ENCODE measurements around the gene RBKS. TPM values are rescaled to one million over a fixed set of nuclear protein-coding genes. Genes with fewer than 3 reads are reported as not detected.

RBKS gene
- total and polyA plus RNA-seq, 8 donors = 1.5 to 3.9 (median 2.4) TPM

DNA sequence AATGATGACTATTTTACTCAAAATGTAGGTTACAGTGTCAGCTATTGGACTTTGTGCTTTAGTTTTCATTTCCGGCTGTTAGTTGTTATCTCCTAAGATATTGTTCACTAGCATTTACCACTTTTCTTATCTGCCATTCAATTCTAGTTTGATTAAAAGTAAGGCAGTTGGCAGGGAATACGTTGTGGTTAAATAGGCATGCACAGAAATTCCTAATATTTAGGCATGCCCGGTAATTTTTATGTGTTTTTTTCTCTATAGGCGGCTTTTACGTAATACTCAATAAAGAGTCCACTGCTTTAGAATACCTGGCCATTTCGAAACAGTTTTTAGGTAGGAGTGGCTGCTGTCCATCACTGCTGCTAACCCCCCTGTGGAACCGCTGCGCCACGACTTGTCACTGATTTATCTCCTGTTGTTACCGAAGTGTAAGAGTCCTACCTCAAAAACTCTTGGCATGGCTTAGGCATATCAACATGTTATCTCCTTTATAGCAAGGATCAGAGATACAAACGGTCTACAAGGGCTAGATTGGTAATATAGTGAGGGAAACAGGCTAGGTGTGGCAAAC, 39.8 kb upstream of the RBKS start:
- intact Hi-C loops (cut with DNase I) = no loop called here
- 29 to 31% methylated on average over 11 of the region's 11 CpGs for WGBS, 2 donors
- no peaks in the 10 kb centered on the region for H3K27me3 ChIP-seq
- H3K4me3 ChIP-seq = no peak overlapping the region
- FAIRE-seq (no peak), DNase-seq (no peak), ATAC-seq (peak in 3 of 4 donors; percentile 62 to 72 (median 65))
- no peaks in the 10 kb centered on the region for H3K36me3 ChIP-seq
- no peaks in the 10 kb centered on the region for H3K9me3 ChIP-seq
- TF ChIP-seq, protein P1, sequence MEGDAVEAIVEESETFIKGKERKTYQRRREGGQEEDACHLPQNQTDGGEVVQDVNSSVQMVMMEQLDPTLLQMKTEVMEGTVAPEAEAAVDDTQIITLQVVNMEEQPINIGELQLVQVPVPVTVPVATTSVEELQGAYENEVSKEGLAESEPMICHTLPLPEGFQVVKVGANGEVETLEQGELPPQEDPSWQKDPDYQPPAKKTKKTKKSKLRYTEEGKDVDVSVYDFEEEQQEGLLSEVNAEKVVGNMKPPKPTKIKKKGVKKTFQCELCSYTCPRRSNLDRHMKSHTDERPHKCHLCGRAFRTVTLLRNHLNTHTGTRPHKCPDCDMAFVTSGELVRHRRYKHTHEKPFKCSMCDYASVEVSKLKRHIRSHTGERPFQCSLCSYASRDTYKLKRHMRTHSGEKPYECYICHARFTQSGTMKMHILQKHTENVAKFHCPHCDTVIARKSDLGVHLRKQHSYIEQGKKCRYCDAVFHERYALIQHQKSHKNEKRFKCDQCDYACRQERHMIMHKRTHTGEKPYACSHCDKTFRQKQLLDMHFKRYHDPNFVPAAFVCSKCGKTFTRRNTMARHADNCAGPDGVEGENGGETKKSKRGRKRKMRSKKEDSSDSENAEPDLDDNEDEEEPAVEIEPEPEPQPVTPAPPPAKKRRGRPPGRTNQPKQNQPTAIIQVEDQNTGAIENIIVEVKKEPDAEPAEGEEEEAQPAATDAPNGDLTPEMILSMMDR (IDR thresholded peaks at IDR 0.05) = no peak
- H3K27ac ChIP-seq = no peak overlapping the region
- peaks cover 10% of the 10 kb centered on the region in 3 donors for H3K4me1 ChIP-seq

DNA sequence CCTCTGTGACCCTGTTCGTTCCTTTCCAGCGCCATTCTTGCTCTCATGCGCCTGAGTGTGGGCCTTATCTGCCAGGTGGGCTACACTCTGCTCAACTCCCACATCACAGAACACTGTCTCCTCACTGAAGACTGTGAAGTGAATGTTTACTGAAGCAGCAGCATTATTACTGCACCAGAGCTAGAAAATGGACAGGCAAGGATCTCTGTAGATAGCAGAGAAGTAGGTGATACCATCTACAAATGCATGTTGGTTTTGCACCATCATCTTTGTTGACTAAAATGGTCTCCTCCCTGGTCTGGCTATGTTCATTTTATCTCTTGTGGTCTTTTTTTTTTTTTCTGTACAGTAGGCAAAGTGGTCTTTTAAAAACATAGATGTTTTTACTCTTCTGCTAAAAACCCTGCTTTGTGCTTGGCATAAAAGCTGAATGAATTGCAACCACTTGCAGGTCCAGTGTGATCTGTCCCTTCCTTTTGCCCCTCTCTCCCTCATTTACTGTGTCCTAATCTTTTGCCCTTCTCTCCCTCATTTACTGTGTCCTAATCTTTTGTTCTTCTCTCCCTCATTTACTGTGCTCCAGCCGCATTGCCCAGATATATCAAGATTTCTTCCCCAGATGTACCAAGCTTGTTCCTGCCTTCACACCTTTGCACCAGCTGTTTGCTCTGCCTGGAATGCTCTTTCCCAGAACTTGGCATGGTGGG, 35.7 kb upstream of the RBKS start:
- FAIRE-seq (no peak), DNase-seq (no peak), ATAC-seq (no peak)
- TF ChIP-seq, protein P1 (IDR thresholded peaks at IDR 0.05) = no peak
- WGBS, 2 donors = 92 to 98% methylated on average over 4 of the region's 4 CpGs
- H3K27ac ChIP-seq = no peak overlapping the region
- H3K4me3 ChIP-seq = no peak overlapping the region
- intact Hi-C loops (cut with DNase I) = no loop called here
- no peaks in the 10 kb centered on the region for H3K27me3 ChIP-seq
- no peaks in the 10 kb centered on the region for H3K36me3 ChIP-seq
- no peaks in the 10 kb centered on the region for H3K9me3 ChIP-seq
- H3K4me1 ChIP-seq = peaks cover 10 to 16% (median 12%) of the 10 kb centered on the region in 3 donors

DNA sequence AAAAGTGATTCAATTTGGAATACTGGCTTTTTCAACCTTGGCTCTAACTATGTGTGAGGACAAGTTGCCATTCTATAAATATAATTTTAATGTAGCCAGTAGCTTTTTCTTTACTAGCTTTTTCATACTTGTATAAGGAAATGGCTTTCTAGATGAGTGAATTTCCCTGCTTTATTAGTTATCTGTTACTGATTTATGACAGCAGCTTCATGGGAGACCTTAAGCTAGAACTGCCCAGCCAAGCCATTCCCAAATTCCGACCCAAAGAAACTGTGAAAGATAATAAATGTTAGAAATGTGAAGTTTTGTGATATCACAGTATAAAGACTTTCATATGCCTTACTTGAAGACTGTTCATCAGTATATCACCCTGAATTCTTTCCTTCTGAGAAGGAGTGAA, 32.7 kb upstream of the RBKS start:
- intact Hi-C loops (cut with DNase I) = no loop called here
- TF ChIP-seq, protein P1 (IDR thresholded peaks at IDR 0.05) = no peak

DNA sequence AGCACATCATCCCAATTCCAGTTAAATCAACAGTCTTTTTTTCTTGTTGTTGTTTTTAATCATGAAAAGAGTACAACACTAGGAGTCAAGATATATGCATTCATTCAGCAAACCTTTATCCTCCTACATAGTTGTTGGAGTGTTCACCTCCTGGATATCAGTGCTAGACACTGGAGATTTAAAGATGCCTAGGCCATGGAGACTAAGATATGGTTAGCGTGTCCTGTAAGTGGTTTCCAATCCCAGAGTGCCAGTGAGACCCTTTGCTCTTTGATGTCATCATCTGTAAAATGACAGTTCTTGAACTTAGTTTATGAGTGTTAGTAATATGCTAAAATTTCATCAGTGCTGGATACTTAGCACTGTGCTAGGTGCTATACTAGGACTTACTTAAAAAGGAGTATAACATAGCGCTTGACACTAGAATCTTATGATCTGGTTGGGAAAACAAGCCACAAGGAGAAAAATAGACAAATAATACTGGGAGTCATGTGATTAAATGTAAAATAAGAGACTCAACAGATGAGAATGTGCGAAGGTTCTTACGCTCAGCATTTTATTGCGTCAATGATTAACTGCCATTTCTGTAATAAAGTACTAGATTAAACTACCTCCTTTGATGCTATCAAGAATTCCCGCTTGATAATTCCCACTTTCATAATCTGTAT, 31.8 kb upstream of the RBKS start:
- intact Hi-C loops (cut with DNase I) = no loop called here
- WGBS, 2 donors = 57 to 61% methylated on average over 6 of the region's 6 CpGs
- peaks cover 0 to 19% (median 18%) of the 10 kb centered on the region in 3 donors for H3K4me1 ChIP-seq
- no peaks in the 10 kb centered on the region for H3K36me3 ChIP-seq
- H3K9me3 ChIP-seq = no peaks in the 10 kb centered on the region
- no peak overlapping the region for H3K4me3 ChIP-seq
- TF ChIP-seq, protein P1 (IDR thresholded peaks at IDR 0.05) = no peak
- H3K27me3 ChIP-seq = no peaks in the 10 kb centered on the region
- DNase-seq (no peak), ATAC-seq (peak in 3 of 4 donors; percentile 54 to 74 (median 69)), FAIRE-seq (no peak)
- peak overlapping the region in 2 of 4 donors; percentile 57 to 62 for H3K27ac ChIP-seq

More for the DNA sequence above, 32.7 kb upstream of the RBKS start:
- H3K36me3 ChIP-seq = no peaks in the 10 kb centered on the region
- no peaks in the 10 kb centered on the region for H3K27me3 ChIP-seq
- 70 to 72% methylated on average over 1 of the region's 1 CpG for WGBS, 2 donors
- DNase-seq = no peak
- H3K9me3 ChIP-seq = no peaks in the 10 kb centered on the region
- ATAC-seq = peak in 1 of 4 donors; percentile 22
- no peak for FAIRE-seq
- H3K4me1 ChIP-seq = peaks cover 0 to 19% (median 18%) of the 10 kb centered on the region in 3 donors
- H3K4me3 ChIP-seq = no peak overlapping the region
- H3K27ac ChIP-seq = peak overlapping the region in 2 of 4 donors; percentile 57 to 62
